Stimulated activated CD4-positive, alpha-beta T cell treated with anti-CD3 and anti-CD28 coated beads, Interleukin-12 subunit alpha, Interleukin-12 subunit beta, amount 100 ng/mL, for 24 hours (primary cell): ENCODE results near the gene NPAS2.

Experiments used
- DNase-seq, 2 experiments: peaks; one replicate each; pipeline ENCODE4 v3.0.0-alpha.2; 2020; ENCODE audit warnings: low read depth in 2 of 2

Gene NPAS2

DNA sequence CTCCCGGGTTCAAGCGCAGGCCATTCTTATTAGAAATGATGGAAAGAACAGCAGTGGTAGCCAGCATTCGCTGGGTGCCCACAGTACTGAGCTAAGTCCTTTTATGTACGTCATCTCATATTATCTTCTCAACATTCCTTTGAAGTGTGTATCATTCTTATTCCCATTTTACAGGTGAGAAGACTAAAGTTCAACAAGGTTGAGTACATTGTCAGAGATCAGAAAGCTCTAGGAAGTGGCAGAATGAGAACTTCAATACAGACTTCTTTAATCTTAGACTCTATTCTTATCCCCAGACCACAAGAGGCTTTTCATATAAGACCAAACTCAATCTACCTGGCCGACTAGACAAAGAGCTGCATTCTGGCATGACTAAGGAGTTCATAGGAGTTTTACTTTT, 86.7 kb downstream of the NPAS2 start:
- DNase-seq: no peak

DNA sequence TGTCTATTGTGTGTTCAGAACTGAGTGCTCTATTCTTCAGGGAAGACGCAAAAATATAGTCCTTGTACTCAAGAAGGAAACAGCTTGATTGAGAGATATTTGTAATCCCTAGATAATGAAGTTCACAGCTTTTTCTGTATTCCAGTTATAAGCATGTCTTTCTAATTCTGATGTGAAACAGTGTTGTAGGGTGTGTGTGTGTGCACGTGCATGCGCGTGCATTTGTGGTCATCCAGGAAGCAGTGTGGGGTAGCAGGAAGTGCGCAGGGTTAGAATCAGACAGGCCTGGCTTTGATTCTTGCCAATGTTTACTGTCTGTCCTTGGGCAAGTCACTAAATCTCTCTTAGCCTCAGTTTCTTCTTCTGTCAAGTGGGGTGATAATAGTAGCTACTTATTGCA, 87.9 kb downstream of the NPAS2 start:
- no peak for DNase-seq

DNA sequence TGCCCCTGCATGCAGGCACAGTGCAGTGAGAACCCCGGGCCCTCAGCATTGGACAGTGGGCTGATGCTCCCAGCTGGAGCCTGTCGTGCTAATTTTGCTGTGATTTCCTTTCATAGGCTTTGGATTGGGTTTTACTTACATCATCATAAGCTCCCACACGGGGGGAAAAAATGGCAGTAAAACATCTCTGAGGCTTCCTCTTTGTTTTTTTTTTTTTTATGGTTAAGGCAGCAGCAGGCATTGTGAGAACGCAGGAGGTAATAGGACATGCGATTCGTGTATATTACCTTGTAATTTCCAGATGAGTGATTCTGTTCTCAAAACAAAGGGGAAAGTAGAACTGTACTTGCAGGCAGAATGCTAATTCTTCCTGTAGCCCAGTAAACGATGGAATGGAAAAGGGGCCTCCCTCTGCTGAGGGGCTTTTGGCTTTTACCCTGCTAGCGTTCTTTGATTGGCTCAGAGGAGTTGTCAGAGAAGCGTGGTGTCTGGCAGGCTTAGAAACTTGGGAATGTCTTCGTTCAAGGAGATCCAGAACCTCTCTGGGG, 89.7 kb downstream of the NPAS2 start:
- DNase-seq: no peak

DNA sequence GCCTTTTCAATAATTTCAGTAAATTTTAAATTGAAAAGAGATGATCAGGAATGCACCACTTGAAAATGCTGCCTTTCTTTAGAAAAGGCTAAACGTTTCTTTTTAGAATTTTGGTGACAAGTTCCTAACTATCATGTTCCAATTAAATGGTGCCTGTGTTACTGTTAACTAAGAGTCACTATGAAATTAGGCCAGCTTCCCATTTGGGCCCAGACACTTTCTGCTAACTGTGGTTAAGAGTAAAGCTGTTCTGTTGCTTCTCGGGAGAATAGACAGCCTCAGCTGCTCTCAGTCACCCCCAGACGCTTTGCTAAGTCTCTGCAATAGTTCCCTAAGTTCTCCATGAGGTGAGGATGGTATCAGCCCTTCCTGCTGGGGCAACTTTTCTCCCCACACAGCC, 90.2 kb downstream of the NPAS2 start:
- DNase-seq: no peak

DNA sequence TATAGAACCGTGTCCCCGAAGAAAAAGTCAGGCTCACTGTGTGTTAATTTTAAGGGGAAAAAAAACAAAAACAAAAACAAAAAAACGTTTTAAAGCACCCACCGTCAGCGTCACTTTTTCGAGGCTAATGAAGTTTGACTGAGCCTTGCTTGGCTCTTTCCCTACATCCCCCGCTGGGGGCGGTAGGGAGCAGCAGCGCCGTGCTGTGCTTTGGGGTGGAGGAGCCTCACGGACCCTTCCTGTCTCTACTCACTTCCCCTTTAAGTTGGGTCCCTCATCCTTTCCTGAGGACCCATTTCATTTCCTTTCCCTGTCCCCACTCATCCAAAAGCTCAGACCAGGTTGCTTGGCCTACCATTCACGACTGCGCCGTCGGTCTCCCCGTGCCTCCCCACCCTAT, 99.4 kb downstream of the NPAS2 start:
- DNase-seq: no peak

DNA sequence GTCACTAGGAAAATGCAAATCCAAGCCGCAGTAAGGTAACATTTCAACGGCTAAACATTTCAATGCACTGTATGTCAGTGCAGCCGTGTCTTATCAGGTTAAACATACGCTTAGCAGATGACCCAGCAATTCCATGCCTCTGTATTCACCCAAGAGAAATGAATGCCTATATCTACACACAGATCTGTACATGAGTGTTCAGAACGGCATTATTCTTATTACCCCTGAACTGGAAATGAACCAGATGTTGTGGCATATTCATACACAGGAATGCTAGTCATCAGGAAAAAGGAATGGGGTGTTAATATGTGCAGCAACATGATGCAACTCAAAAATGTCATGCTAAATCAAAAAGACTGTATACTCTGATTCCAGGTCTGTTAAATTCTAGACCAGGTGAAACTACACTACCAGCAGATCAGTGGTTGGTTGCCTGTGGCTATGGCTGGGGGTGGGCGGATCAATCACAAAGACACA, 101.8 kb downstream of the NPAS2 start:
- no peak for DNase-seq

DNA sequence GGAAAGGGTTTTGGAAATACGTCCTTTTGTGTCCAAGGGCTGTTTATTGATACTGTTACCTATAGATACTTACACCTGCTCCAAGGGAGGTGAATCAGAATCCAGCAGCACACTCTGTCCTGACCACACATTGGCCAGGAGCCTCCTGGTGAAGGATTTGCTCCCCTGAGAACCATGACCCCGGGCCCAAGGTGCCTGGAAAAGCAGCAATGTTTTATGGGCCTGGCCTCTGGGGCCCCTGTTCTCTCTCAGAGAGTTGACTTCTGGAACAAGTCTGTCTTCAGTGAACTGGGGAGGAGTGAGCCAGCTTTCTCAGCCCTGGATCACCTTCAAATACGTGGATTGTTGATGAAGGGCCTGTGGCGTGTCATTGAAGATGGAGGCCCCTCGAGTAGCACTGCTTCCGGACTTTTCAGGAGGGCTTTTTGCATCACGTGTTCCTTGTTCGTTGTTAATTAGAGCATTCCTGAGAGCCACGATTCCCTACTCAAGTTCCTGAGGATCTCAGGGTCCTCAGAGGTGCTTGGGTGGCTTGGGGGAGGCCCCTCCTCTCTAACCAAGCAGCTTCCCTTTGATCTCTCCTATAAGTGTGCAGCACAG, 103.6 kb downstream of the NPAS2 start:
- no peak for DNase-seq

DNA sequence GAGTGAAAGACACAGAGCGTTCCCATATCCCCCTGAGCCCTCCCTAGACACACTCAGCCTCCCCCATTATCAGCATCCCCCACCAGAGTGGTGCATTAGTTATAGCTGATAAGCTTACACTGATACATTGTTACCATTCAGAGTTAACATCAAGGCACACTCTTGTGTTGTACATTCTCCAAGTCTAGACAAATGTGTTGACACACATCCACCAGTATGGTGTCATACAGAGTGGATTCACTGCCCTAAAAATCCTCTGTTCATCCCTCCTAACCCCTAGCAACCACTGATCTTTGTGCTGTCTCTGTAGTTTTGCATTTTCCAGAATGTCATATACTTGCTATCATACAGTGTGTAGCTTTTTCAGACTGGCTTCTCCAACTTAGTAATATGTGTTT, 104.2 kb downstream of the NPAS2 start:
- DNase-seq: no peak

DNA sequence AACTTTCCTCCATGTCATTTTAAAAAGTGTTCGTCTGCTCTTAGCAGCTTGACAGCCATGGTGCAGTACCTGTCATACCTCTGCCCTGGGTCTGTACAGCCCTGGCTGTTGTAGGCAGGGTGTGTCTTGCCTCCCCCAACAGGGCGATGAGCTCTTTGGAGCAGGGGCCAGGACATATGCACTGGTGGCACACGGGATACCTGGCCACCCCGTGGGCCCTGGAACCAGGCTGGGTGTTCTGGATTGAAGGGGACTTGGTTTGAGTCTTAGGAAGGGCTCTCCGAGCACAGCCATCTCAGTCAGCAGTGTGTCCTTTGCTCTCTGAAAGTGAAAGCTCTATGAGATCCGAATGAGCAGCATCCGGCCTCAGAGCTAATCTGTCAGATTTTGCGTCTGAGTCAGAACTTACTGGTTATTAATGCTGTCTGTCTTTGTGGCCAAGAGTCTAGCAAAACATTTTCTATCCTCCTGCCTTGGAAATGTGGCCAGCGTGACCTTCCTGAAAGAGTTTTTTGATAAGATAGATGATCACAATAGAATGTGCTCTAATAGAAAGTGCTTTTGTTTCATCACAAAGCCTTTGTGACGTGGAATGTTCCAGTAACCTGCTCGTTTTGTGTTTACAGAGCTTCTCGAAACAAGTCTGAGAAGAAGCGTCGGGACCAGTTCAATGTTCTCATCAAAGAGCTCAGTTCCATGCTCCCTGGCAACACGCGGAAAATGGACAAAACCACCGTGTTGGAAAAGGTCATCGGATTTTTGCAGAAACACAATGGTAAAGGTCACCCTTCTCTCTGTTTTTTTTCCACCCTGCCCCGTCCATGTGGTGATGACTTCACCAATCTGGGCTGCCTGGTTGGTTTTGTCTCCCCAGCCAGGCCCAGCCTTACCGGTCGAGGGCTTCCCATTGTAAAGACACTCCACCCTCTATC, 104.8 kb downstream of the NPAS2 start:
- no peak for DNase-seq

DNA sequence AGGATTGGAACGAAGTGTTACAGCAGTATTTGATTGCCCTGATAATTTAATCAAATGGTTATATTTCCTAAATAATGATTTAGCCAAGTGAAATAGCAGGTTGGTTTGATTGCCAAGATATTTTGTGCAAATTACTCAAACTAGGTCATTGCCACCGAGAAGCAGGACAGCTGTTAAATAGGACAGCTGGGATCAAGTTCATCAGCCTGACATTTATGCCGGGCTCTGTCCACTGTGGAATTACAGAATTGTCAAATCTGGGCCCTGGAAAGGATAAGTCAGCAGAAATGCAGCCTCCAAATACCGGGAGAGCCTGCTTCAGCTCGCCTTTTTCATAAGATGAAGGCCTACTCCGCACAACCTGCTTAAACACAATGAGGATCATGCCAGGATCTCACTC, 108.3 kb downstream of the NPAS2 start:
- no peak for DNase-seq

DNA sequence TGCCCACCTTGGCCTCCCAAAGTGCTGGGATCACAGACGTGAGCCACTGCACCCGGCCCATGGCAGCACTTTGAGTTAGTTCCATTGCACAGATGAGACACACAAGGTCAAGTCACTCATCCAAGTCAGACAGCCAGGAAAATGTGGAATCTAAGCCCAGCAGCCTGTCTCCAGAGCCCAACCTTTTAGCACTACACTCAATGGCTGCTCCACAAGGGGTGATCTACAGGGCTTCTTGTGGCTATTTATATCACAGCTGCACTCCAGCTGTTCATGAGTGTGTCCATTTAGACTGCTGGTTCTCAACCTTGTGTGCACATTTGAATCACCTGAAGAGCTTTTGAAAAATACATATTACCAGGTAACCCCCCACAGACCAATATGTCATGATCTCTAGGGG, 109.2 kb downstream of the NPAS2 start:
- no peak for DNase-seq

DNA sequence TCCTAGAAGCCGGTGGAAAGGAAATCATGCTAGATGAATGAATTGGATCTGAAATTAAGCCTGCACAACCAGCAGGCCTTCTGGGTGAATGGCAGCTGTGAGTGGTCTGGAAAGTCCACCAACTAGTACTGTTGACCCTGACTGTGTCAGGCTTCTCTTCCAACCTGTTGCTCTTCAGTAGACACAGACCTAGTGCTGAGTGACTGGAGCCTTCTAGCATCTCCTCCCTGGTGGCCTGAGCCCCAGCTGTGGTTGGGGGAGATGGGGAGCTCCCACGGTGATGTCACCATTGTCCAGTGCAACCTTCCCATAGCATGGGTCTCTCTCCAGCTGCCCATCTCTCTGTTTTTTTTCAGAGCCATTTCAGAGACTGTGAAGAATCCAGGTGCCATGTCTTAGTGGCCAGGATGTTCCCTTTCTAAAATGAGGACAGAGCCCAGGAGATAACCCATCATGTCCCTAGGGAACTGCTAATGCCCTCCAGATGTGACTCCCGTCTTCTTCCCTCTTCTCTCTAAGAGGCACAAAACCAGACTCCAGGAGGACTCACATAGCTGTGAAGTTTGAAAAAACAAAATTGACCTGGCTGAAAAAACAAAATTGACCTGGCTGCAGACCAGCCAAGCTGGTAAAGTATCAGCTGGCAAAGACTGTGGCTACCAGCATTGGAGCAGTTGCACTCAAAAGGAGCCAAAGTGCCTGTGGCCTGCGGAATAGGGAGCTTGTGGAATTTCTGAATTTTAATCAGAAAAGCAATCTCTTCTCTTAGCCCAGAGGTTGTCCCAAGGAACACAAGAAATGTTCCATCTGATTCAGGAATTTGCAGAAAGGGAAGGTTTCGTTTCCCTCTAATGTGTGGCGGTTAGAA, 114.8 kb downstream of the NPAS2 start:
- DNase-seq: no peak

DNA sequence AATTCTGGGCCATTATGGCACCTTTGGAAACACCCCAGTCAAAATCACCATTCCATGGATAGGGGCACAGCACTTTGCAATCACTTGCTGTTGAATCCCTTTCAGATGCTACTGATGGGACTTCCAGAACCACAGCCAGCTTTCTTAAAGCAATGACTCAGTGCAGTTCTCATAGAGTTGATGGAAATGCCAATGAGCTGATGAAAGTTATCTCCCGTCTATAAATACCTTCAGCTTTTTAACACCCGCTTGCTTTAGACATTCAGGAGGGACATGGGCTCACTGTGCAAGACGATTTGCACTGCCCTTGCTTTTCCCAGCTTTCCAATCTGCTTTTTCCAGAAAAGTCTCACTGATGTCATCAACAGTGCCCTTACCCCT, 115.4 kb downstream of the NPAS2 start:
- DNase-seq: no peak

DNA sequence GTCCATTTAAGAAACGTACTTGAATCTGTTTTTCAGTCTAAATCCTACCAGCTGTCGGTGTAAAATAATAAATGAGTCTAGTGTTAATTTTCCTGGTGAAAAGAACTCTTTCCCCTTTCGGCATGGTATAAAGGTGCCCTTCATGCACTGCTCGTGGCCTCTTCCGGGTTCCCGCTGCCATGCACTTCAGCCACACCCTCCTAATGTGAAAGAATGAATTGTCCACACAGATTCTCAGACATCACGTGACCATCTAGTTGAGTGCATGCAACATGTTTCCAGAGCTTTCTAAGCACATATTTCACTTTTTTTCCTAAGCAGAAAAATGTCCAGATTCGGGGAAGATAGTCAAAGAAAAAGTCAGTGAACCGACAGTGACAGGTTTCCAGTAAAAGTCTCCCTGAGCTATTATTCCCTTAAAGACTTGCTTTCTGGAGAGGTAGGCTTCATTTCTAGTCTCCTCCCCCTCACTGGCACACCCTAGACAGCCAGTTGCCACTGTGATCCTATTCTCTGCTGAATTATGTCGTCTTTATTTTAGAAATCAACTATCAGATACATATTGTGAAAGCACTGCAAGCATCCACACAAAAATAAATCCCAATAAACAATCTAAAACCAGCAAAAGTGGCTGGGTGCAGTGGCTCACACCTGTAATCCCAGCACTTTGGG, 116.3 kb downstream of the NPAS2 start:
- DNase-seq: no peak

DNA sequence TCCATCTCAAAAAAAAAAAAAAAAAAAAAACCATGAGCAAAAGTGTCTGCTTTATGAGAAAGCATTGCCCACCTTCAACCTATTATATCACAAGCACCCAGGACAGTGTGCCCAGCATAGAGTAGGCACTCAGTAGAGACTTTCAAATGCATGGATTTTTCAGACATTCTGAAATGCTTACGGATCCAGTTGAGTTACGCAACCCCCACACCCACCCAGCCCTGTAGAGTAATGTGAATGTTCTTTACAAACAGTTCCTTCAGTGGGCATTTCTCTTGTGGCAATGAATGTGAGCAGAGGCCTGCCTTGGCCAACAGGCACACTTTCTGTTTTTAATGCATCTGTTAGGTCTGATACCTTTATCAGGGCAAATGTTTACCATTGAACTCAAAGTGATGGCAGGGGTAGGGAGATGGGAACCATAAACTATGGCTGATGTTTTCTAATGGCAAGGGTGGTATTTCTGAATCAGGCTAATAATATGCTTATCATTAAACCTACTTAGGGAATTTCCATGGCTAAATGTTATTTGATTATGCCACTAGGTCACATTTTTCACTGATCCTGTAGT, 117.1 kb downstream of the NPAS2 start:
- DNase-seq: no peak

DNA sequence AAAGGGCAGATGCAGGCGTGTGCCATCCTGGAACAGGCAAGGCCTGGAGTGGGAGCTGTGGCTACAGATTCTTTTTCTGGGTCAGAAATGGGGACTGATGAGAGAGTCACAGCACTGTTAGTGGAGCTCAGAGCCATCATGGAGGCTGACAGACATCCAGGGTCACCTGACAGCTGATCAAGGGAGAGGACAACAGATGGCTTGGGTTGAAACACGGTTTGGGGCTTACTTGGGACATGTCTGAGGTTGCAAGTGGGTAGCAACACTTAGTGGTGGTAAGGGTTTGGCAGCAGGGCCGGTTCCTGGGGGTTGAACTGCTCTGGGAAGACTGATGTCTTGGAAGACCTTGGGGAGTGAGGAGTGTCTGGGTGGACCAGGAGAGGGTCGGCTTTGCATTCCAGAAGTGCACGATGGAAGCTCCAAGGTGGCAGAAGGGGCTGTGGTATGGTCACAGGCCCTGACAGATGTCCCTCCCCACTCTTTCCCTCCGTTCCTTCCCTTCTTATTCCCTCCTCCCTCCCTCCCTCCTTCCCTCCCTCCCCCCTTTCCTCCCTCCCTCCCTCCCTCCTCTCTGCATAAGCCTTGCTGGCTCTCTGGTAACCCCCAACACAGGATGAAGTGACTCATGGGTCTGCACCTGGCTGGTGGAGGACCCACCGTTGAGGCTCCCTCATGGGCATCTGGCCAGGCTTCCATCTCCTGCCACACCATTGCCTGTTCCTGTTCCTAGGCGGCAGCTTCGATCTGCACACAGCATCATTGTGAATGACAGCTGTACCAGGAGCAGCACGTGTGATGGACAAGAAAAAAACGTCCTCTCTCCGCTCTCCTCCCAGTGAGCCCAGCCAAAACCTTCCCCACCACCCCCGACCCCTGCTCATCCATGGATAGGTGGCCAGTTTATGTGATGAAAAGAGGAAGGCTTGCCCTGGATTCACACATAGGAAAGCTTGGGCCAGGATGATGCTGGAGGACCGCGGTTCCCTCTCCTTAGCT, 118.4 kb downstream of the NPAS2 start:
- no peak for DNase-seq

DNA sequence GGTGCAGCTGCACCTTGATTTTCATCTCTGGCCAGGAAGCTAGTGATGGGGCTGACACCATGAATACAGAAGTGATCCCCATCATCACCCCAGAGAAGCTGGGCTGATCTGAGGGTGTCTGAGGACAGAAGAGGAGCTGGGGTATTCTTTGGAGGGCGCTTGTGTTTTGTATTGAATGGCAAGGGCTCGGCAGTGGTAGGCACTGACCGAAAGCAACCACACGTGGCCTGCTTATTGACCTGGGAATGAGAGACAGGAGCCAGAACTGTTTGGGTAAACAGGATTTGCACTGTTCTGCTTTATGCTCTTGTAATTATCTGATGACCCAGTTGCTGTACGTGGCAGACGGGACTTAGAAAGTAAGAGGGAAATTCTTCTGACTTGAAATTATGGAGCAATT, 119.5 kb downstream of the NPAS2 start:
- no peak for DNase-seq

DNA sequence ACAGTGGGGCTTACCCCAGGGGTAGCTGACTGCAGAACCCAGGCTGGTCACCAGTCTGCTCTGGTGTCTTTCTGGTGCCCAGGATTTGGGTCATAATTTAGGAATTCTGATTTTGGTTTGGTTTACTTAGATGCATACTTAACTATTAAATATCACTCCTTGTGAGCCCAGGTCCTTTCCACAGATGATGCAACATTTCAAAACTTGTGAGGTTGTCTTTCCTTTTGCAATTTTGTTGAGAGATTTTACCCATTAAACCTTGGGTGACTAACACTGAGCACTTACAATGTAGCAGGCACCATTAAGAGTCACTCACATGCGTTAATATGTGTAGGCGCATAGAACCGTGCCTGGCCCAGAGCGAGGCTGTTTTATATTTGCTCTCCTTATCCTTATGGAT, 120.3 kb downstream of the NPAS2 start:
- no peak for DNase-seq

DNA sequence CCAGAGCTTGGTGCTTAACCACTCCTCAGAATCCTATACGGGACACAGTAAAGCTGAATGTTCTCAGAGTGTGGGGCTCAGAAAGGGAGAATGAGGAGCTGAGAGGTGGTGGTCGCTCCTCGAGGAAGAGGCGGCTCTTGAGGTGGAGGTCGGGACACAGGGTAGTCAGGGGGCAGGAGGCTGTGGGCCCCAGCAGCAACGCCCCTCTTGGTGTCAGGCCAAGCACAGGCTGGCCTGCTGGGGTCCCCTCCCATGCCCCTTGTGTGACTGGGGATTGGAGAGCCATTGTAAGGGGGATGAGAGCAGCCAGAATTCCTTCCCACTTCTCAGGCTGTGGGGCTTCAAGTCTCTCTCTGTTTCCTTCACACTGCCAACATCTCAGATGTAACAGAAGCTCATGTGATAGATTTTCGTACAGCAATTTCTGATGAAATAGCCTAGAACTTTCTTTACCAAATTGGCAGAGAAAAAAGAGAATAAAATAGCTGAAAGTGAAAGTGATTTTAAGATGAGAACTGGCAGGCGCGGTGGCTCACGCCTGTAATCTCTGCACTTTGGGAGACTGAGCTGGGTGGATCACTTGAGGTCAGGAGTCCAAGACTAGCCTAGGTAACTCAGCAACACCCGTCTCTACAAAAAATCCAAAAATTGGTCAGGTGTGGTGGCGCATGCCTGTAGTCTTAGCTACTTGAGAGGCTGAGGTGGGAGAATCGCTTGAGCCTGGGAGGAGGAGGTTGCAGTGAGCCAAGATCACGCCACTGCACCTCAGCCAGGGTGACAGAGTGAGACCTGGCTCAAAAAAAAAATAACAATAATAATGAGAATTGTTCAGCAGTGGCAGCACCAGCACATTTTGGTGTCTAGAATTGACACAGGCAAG, 121.1 kb downstream of the NPAS2 start:
- DNase-seq: no peak
